IPS-20b (cell line): ENCODE measurements around the gene ICE1.
"Not testable (repeated sequence)": the region's sequence is repeated elsewhere in the genome, so short reads cannot be mapped to it uniquely, and the experiment has no call there.

ENCODE experiments used
- H3K27ac ChIP-seq: one replicate; pipeline ENCODE4 v1.5.1; 2013; ENCODE audit warnings: low read length
- H3K27me3 ChIP-seq: 2 replicates; pipeline ENCODE4 v1.6.1; 2013; ENCODE audit warnings: mild to moderate bottlenecking, low read length, inconsistent platforms; ENCODE audit not compliant: insufficient read depth
- H3K36me3 ChIP-seq: 2 replicates; pipeline ENCODE4 v1.6.1; 2013; ENCODE audit warnings: low read depth, mild to moderate bottlenecking, inconsistent platforms, low read length, moderate library complexity; ENCODE audit not compliant: insufficient read depth
- H3K4me1 ChIP-seq: 2 replicates; pipeline ENCODE4 v1.6.1; 2013; ENCODE audit warnings: mild to moderate bottlenecking, control low read depth, inconsistent platforms, low read length, moderate library complexity; ENCODE audit not compliant: insufficient read depth
- H3K4me3 ChIP-seq: 2 replicates; pipeline ENCODE4 v1.5.1; 2013; ENCODE audit warnings: mild to moderate bottlenecking, low read length, inconsistent platforms
- H3K9ac ChIP-seq: 2 replicates; pipeline ENCODE4 v1.6.1; 2013; ENCODE audit warnings: low read depth, mild to moderate bottlenecking, inconsistent platforms, low read length, moderate library complexity
- H3K9me3 ChIP-seq: 2 replicates; pipeline ENCODE4 v1.6.1; 2013; ENCODE audit warnings: mild to moderate bottlenecking, low read depth, low read length, inconsistent platforms; ENCODE audit not compliant: insufficient read depth

The ICE1 gene

GRCh38 chr5:5504325-5504724, 81.8 kb downstream of the ICE1 start:
- no peaks in the 10 kb centered on the region for H3K27me3 ChIP-seq
- no peaks in the 10 kb centered on the region for H3K4me1 ChIP-seq
- peaks cover 3% of the 10 kb centered on the region; the same call in 1 of the 2 replicates for H3K9me3 ChIP-seq
- no peak overlapping the region for H3K4me3 ChIP-seq
- no peak overlapping the region for H3K27ac ChIP-seq
- no peaks in the 10 kb centered on the region for H3K36me3 ChIP-seq
- H3K9ac ChIP-seq, result no peak overlapping the region

GRCh38 chr5:5505815-5506214, 83.3 kb downstream of the ICE1 start:
- H3K36me3 ChIP-seq, result no peaks in the 10 kb centered on the region
- no peak overlapping the region for H3K9ac ChIP-seq
- no peaks in the 10 kb centered on the region for H3K27me3 ChIP-seq
- H3K27ac ChIP-seq, result no peak overlapping the region
- H3K4me1 ChIP-seq, result no peaks in the 10 kb centered on the region
- peaks cover 3% of the 10 kb centered on the region; the same call in 1 of the 2 replicates for H3K9me3 ChIP-seq
- no peak overlapping the region for H3K4me3 ChIP-seq

DNA sequence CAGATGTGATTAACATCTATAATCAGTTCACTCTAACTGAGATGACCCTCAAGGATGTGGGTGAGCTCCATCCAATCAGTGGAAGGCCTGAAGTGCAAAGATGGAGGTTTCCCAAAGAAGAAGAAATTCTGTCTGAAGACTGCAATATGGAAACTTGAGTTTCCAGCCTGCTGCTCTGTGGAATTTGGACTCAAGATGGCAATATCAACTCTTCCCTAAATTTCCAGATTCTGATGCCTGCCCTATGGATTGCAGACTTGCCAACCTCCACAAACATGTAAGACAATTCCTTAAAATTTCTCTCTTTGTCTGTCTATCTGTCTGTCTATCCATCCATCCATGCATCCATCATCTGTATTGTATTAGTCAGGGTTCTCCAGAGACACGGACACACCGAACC, 85.9 kb downstream of the ICE1 start:
- Histone ChIP-seq H3K4me1 (no peaks in the 10 kb centered on the region), H3K9me3 (no peaks in the 10 kb centered on the region; the same call in 1 of the 2 replicates)

DNA sequence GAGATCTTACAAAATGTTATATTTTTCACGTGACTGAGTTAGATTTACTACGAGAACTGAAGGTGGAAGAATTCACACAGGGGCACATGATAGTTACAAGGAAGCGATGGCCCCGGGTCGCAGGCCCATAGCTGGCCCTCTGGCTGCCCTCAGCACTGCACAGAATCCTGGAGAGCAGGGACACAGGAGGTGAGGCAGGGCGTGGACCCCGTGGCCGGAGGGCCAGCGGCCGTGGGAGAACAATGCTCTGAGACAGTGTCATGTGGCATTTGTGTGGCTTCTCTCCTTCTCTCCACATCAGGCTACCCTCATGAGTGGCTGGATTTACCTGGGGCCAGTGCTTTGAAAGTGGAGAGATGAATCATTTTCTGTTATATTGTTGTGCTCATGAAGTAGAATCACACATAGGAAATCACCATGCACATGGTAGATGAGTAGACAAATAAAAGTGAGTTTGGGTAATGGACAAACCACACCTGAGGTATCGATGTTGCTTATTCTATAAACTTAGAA, 89.5 kb downstream of the ICE1 start:
- no peak overlapping the region for H3K27ac ChIP-seq
- H3K9ac ChIP-seq, result no peak overlapping the region
- no peaks in the 10 kb centered on the region for H3K4me1 ChIP-seq
- no peak overlapping the region for H3K4me3 ChIP-seq
- no peaks in the 10 kb centered on the region for H3K36me3 ChIP-seq
- no peaks in the 10 kb centered on the region for H3K9me3 ChIP-seq
- no peaks in the 10 kb centered on the region for H3K27me3 ChIP-seq

More for the DNA sequence above, 85.9 kb downstream of the ICE1 start:
- Histone ChIP-seq H3K27me3 (no peaks in the 10 kb centered on the region), H3K27ac (no peak overlapping the region), H3K9ac (no peak overlapping the region), H3K4me3 (no peak overlapping the region), H3K36me3 (no peaks in the 10 kb centered on the region)

DNA sequence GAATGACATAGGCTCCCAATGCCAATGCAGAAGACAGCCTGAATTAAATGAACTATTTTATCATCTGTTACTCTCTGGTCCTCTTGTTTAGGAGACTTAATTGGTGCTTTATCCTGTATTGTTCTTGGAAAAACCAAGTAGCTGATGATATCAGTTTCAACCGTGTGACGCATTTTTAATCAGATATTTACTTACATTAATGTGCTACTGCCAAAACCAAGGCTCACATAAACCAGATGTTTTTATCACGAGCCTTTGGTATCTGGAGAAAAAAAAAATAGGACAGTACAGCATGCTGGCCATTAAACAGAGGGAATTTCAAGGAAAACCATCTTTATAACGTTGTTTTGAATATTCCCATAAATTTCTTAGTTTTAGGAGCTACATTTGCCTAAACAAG, 90.1 kb downstream of the ICE1 start:
- no peaks in the 10 kb centered on the region for H3K9me3 ChIP-seq
- no peaks in the 10 kb centered on the region for H3K36me3 ChIP-seq
- no peak overlapping the region for H3K27ac ChIP-seq
- H3K27me3 ChIP-seq, result no peaks in the 10 kb centered on the region
- H3K4me3 ChIP-seq, result no peak overlapping the region
- H3K9ac ChIP-seq, result no peak overlapping the region
- no peaks in the 10 kb centered on the region for H3K4me1 ChIP-seq

GRCh38 chr5:5520622-5521021, 98.1 kb downstream of the ICE1 start:
- not testable (repeated sequence) for H3K4me3 ChIP-seq, H3K27ac ChIP-seq, H3K27me3 ChIP-seq, H3K9me3 ChIP-seq, H3K36me3 ChIP-seq
- H3K4me1 ChIP-seq, result peaks cover 22% of the 10 kb centered on the region; the same call in 1 of the 2 replicates
- H3K9ac ChIP-seq, result peak overlapping the region; percentile 47; the same call in 1 of the 2 replicates

DNA sequence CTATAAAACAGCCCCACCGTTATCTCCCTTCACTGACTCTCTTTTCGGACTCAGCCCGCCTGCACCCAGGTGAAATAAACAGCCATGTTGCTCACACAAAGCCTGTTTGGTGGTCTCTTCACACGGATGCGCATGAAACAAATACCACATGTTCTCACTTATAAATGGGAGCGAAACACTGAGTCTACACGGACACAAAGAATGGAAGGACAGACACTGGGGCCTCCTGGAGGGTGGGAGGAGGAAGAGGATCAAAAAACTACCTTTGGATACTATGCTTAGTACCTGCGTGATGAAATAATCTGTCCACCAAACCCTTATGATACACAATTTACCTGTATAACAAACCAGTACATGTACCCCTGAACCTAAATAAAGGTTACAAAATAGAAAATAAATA, 98.6 kb downstream of the ICE1 start:
- peak overlapping the region; percentile 47; the same call in 1 of the 2 replicates for H3K9ac ChIP-seq
- H3K4me1 ChIP-seq, result peaks cover 22% of the 10 kb centered on the region; the same call in 1 of the 2 replicates
- no peaks in the 10 kb centered on the region for H3K36me3 ChIP-seq
- H3K27me3 ChIP-seq, result no peaks in the 10 kb centered on the region
- no peak overlapping the region for H3K4me3 ChIP-seq
- peak overlapping the region; percentile 12 for H3K27ac ChIP-seq
- H3K9me3 ChIP-seq, result no peaks in the 10 kb centered on the region; the same call in 1 of the 2 replicates

DNA sequence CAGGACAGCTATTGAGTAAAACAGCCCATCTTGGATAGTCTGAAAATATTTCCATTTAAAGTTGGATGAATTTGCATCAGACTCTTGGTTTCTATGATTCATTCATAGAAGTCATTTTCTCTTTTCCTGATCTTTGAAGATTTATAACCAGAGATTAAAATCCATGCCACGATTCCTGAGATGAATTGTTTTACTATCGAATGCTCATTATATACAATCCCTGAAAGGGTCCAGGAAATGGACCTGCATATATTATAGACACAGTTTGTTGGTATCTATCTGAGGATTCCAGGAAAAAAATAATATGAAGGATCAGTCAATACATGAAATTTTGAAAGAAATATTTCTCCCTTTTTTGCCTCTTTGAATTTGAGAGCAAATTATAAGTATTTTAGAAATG, 99.0 kb downstream of the ICE1 start:
- Histone ChIP-seq H3K4me3 (no peak overlapping the region), H3K9ac (peak overlapping the region; percentile 47; the same call in 1 of the 2 replicates)

DNA sequence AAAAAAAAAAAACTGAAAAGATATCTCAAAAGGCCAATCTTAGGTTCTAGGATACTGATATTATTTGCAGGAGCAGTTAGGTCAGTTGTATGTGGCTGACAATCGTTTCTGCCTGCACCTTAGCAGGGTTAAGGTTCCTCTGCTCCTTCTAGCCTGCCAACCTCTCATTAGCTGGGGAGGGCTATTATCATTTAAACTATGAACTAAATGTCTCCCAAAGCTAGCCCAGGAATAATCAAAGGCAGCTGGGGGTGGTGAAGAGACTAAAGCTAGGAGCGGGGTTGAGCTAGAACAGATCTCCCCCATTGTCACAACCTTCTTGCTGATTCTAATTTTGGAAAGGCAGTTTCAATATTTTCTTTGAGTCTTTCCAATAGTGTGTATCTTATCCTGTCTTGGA, 99.9 kb downstream of the ICE1 start:
- H3K9me3 ChIP-seq, result no peaks in the 10 kb centered on the region; the same call in 1 of the 2 replicates
- peaks cover 22% of the 10 kb centered on the region; the same call in 1 of the 2 replicates for H3K4me1 ChIP-seq
- peak overlapping the region; percentile 41; the same call in 1 of the 2 replicates for H3K4me3 ChIP-seq
- peak overlapping the region; percentile 47; the same call in 1 of the 2 replicates for H3K9ac ChIP-seq
- peak overlapping the region; percentile 39 for H3K27ac ChIP-seq
- no peaks in the 10 kb centered on the region for H3K36me3 ChIP-seq
- no peaks in the 10 kb centered on the region for H3K27me3 ChIP-seq

More for the DNA sequence above, 99.0 kb downstream of the ICE1 start:
- Histone ChIP-seq H3K27ac (peak overlapping the region; percentile 39), H3K27me3 (no peaks in the 10 kb centered on the region), H3K4me1 (peaks cover 22% of the 10 kb centered on the region; the same call in 1 of the 2 replicates), H3K36me3 (no peaks in the 10 kb centered on the region), H3K9me3 (no peaks in the 10 kb centered on the region; the same call in 1 of the 2 replicates)

GRCh38 chr5:5523066-5523505, 100.6 kb downstream of the ICE1 start:
- H3K4me3 ChIP-seq, result 0 out of 2 replicates have a peak overlapping the region, but pooled peaks have one; percentile 41
- no peaks in the 10 kb centered on the region; the same call in 1 of the 2 replicates for H3K9me3 ChIP-seq
- no peaks in the 10 kb centered on the region for H3K27me3 ChIP-seq
- H3K36me3 ChIP-seq, result no peaks in the 10 kb centered on the region
- no peak overlapping the region for H3K9ac ChIP-seq
- peaks cover 22% of the 10 kb centered on the region; the same call in 1 of the 2 replicates for H3K4me1 ChIP-seq
- H3K27ac ChIP-seq, result no peak overlapping the region

DNA sequence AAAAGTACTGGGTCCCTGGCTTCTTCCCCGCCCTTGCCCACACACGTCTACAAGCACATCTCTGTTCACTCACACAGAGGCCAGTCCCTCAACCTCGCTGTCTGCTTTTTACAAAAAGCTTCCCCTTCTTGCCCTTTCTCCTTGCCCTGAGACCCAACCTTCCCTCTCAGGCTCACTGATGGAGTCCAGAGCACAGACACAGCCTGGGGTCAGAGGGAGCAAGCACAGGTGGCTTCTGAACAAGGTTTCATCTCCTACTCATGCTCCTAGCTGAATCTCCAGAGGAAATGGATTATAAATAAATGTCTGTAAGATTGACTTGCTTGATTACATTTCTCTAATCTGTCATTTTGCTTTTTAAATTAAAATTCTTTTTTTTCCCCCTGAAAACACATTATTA, 101.8 kb downstream of the ICE1 start:
- H3K27ac ChIP-seq, result no peak overlapping the region
- H3K27me3 ChIP-seq, result no peaks in the 10 kb centered on the region
- no peak overlapping the region for H3K9ac ChIP-seq
- H3K9me3 ChIP-seq, result no peaks in the 10 kb centered on the region; the same call in 1 of the 2 replicates
- no peaks in the 10 kb centered on the region for H3K36me3 ChIP-seq
- peaks cover 22% of the 10 kb centered on the region; the same call in 1 of the 2 replicates for H3K4me1 ChIP-seq
- H3K4me3 ChIP-seq, result no peak overlapping the region

DNA sequence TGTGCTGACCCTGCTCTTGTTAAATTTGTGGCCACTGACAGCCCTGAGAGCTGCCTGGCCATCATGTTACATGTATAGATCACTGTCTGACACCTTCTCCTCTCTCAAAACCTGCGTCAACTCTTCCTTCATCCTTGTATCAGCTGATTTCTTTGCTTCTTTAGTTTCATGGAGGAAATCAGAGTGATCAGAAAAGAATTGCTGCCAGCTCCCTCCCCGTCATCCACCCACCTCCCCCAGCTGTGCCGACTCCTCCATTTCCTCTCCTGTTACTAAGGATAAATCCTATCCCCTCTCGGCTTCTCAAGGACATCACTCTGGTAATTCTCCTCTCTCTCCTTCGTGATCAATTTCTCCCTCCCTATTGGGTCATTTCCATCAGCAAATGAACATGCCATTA, 108.9 kb downstream of the ICE1 start:
- no peak overlapping the region for H3K27ac ChIP-seq
- no peaks in the 10 kb centered on the region for H3K9me3 ChIP-seq
- H3K9ac ChIP-seq, result no peak overlapping the region
- H3K4me3 ChIP-seq, result no peak overlapping the region
- no peaks in the 10 kb centered on the region for H3K27me3 ChIP-seq
- no peaks in the 10 kb centered on the region for H3K36me3 ChIP-seq
- H3K4me1 ChIP-seq, result no peaks in the 10 kb centered on the region
